Measurements from ENCODE around the gene ADAM12. TPM values are rescaled to one million over a fixed set of nuclear protein-coding genes. Genes with fewer than 3 reads are reported as not detected.
"Not testable (repeated sequence)": the region's sequence is repeated elsewhere in the genome, so short reads cannot be mapped to it uniquely, and the experiment has no call there.

ADAM12 gene
- total RNA-seq, 2 experiments from 2014 or later, result 0.36 to 0.97 TPM

DNA sequence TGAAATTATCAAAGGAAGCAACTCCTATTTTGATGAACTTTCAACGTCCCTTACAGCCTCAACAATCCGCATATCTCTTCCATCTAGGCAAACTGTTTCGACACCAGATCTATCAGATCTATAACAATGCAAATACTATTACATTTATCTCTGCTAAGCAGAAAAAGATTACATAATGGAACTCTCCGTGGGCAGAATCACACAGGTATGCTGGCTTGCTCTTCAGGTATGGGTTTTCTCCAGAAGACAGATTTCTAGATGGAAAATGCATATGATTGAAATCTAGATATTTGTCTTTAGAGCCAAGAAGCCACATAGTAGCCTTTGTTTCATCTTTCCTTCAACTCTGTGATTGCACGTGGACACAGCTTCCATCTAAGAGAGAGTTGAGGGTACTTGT lies 38.6 kb downstream of the ADAM12 start:
- intact Hi-C loops (cut with micrococcal nuclease), result no loop called here
- Mint-ChIP-seq H3K27ac (no peak overlapping the region), H3K27me3 (no peaks in the 10 kb centered on the region), H3K9me3 (peaks cover 5% of the 10 kb centered on the region), H3K36me3 (no peaks in the 10 kb centered on the region), H3K4me3 (no peak overlapping the region), H3K4me1 (ENCODE audit: low read depth) (no peaks in the 10 kb centered on the region)
- ChIA-PET POLR2A (no interaction called here), CTCF (no interaction called here)
- DNase-seq, result no peak

DNA sequence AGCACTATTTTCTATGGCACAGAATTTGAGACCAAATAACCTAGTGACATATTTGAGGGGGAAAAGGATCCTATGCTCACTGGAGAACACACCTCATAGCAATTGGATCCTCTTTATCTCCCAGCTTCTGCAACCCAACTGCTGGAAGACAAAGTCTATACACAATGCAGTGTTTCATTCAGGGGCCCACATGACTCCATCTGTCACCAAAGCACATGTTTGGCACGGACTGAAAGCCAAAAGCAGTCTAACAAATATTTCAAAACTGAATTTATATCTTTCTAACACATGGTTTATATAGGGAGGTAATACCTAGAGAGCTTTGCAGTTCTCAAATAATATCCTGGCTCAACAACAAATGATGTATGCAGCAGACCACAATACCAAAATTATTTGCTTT lies 39.2 kb downstream of the ADAM12 start:
- no peak for DNase-seq
- peaks cover 9% of the 10 kb centered on the region for H3K9me3 Mint-ChIP-seq
- no peaks in the 10 kb centered on the region for H3K4me1 Mint-ChIP-seq (ENCODE audit: low read depth)
- intact Hi-C loops (cut with micrococcal nuclease), result no loop called here
- POLR2A ChIA-PET, result no interaction called here
- H3K27me3 Mint-ChIP-seq, result no peaks in the 10 kb centered on the region
- H3K36me3 Mint-ChIP-seq, result no peaks in the 10 kb centered on the region
- CTCF ChIA-PET, result no interaction called here
- no peak overlapping the region for H3K4me3 Mint-ChIP-seq
- no peak overlapping the region for H3K27ac Mint-ChIP-seq

DNA sequence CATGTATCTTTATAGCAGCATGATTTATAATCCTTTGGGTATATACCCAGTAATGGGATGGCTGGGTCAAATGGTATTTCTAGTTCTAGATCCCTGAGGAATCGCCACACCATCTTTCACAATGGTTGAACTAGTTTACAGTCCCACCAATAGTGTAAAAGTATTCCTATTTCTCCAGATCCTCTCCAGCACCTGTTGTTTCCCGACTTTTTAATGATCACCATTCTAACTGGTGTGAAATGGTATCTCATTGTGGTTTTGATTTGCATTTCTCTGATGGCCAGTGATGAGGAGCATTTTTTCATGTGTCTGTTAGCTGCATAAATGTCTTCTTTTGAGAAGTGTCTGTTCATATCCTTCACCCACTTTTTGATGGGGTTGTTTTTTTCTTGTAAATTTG lies 44.8 kb downstream of the ADAM12 start:
- intact Hi-C loops (cut with micrococcal nuclease); POLR2A ChIA-PET; H3K27me3 Mint-ChIP-seq; DNase-seq; CTCF ChIA-PET; H3K4me3 Mint-ChIP-seq; H3K27ac Mint-ChIP-seq; H3K4me1 Mint-ChIP-seq (ENCODE audit: low read depth); H3K36me3 Mint-ChIP-seq: not testable (repeated sequence)
- H3K9me3 Mint-ChIP-seq, result peaks cover 18% of the 10 kb centered on the region

DNA sequence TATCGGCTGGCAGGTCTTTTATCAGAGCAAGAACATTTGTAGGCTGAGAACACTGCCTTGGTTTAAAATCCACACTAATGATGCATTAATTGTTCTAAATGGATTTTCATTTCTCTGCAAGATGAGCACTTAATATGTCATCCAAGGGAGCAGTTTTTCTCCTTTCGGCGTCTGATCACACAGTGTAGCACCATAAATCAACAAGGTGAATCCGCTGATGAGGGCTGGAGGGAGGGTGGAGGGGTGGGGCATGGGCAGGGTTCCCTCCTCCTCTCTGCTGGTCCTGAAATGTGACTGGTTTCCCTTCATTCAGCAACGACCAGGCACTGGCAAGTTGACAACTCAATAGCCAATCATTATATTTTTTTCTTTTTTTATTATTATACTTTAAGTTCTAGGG lies 45.6 kb downstream of the ADAM12 start:
- POLR2A ChIA-PET, result no interaction called here
- Mint-ChIP-seq H3K9me3 (peaks cover 18% of the 10 kb centered on the region), H3K36me3 (no peaks in the 10 kb centered on the region), H3K27ac (no peak overlapping the region), H3K4me1 (ENCODE audit: low read depth) (no peaks in the 10 kb centered on the region), H3K27me3 (no peaks in the 10 kb centered on the region), H3K4me3 (no peak overlapping the region)
- CTCF ChIA-PET, result no interaction called here
- intact Hi-C loops (cut with micrococcal nuclease), result no loop called here
- no peak for DNase-seq

DNA sequence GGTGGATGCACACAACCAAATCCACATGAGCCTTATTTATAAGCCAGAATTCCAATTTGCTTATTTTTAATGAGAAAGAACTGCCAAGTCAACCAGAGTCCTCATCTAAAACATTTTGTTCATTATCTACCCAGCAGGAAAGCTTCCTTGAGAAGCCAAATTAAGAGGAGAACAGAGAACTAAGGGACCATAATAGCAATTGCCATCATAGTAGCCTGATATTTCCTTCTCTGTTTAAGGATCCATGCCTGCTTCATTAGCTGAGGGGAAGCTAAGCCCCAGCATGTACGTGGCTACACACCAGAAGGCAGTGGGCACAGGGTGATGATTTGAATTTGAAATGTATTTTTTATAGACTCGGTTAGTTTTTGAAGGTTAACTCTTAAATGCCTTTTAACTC lies 46.8 kb downstream of the ADAM12 start:
- POLR2A ChIA-PET, result no interaction called here
- H3K4me3 Mint-ChIP-seq, result no peak overlapping the region

DNA sequence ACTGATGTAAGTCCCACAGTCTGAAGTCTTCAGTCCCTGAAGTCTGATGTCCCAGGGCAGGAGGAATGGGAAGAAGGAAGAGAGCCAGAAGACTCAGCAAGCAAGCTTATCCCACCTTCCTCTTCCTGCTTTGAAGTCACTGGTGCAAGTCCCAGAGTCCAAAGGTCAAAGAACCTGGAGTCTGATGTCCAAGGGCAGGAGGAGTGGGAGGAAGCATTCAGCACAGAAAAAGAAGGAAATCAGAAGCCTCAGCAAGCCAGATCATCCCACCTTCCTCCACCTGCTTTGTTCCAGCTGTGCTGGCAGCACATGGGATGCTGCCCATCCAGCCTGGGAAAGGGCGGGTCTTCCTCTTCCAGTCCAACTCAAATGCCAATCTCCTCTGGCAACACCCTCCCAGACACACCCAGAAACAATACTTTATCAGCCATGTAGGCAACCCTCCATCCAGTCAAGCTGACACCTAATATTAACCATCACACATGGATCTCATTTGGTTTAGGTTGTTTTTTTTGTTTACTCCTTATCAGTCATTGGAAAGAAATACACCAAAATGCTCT lies 50.9 kb downstream of the ADAM12 start:
- H3K4me3 Mint-ChIP-seq, result no peak overlapping the region
- H3K27me3 Mint-ChIP-seq, result no peaks in the 10 kb centered on the region
- H3K27ac Mint-ChIP-seq, result no peak overlapping the region
- no peaks in the 10 kb centered on the region for H3K4me1 Mint-ChIP-seq (ENCODE audit: low read depth)
- intact Hi-C loops (cut with micrococcal nuclease), result no loop called here
- no peaks in the 10 kb centered on the region for H3K36me3 Mint-ChIP-seq
- DNase-seq, result no peak
- POLR2A ChIA-PET, result no interaction called here
- H3K9me3 Mint-ChIP-seq, result peaks cover 7% of the 10 kb centered on the region
- CTCF ChIA-PET, result no interaction called here

More for the DNA sequence above, 46.8 kb downstream of the ADAM12 start:
- intact Hi-C loops (cut with micrococcal nuclease), result no loop called here
- Mint-ChIP-seq H3K4me1 (ENCODE audit: low read depth) (no peaks in the 10 kb centered on the region), H3K27me3 (no peaks in the 10 kb centered on the region), H3K27ac (no peak overlapping the region), H3K9me3 (peaks cover 18% of the 10 kb centered on the region), H3K36me3 (no peaks in the 10 kb centered on the region)
- DNase-seq, result no peak
- CTCF ChIA-PET, result no interaction called here

DNA sequence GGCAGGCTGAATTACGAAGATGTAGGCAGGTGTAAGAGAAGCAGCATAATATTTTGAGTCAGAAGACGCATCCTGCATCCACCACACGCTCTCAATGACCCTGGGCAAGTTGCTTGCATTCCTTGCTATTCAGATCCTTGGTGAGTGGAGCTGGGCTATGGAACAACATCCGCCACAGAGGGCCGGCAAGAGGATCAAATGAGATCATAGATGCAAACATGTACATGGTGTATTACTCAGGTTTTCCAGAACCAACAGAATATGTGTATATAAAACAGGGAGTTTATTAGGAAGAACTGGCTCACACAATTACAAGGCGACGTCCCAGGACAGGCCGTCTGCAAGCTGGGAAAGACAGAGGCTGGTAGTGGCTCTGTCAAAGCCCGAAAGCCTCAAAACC lies 51.5 kb downstream of the ADAM12 start:
- no peak for DNase-seq
- ChIA-PET POLR2A (no interaction called here), CTCF (no interaction called here)
- Mint-ChIP-seq H3K4me1 (ENCODE audit: low read depth) (no peaks in the 10 kb centered on the region), H3K27ac (no peak overlapping the region), H3K27me3 (no peaks in the 10 kb centered on the region), H3K36me3 (no peaks in the 10 kb centered on the region), H3K4me3 (no peak overlapping the region), H3K9me3 (peaks cover 7% of the 10 kb centered on the region)
- intact Hi-C loops (cut with micrococcal nuclease), result no loop called here

DNA sequence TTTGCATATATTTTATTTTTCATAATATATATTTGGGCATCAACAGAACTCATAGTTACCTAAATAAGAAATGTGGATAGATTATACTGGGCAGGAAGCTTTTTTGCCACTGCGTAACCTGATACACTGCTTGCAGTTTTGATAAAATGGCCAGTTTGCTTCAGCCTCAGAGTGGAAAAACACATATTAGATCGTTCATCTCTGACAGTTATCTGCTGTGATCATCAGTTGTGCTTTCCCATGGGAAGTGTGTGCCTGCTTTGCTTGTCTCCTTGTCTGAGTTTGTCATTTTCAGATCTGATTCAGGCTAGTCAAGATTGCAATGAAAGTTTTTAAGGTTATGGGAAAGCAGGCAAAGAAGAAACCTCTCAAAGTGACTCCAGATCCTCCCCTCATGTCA lies 54.0 kb downstream of the ADAM12 start:
- no peaks in the 10 kb centered on the region for H3K27me3 Mint-ChIP-seq
- intact Hi-C loops (cut with micrococcal nuclease), result no loop called here
- H3K4me1 Mint-ChIP-seq (ENCODE audit: low read depth), result no peaks in the 10 kb centered on the region
- no peak overlapping the region for H3K27ac Mint-ChIP-seq
- H3K4me3 Mint-ChIP-seq, result no peak overlapping the region
- no peaks in the 10 kb centered on the region for H3K36me3 Mint-ChIP-seq
- POLR2A ChIA-PET, result interaction anchor here (0.6 kb wide), 1 partner anchor 79 kb away, joined by 3 read pairs; no protein-coding TSS in a partner anchor
- CTCF ChIA-PET, result no interaction called here
- no peak for DNase-seq
- peaks cover 4% of the 10 kb centered on the region for H3K9me3 Mint-ChIP-seq

DNA sequence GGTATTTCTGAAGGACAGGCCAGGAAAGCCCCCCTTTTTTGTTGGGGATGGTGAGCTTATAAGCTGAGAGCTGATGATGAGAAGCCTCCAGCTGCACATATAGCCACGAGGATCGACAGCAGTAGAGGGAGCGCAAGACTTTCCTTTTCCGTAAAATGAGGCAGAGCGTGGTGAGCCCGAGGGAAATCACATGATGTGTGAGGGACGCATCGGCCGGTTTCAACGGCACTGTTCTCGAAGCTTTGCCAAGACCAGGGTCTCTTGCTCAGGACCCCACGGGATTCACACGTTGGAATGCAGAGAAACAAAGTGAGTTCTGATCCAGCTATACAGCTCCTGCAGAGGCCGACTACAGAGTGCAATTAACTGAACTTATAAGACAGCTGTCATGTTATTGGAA lies 55.7 kb downstream of the ADAM12 start:
- CTCF ChIA-PET, result no interaction called here

DNA sequence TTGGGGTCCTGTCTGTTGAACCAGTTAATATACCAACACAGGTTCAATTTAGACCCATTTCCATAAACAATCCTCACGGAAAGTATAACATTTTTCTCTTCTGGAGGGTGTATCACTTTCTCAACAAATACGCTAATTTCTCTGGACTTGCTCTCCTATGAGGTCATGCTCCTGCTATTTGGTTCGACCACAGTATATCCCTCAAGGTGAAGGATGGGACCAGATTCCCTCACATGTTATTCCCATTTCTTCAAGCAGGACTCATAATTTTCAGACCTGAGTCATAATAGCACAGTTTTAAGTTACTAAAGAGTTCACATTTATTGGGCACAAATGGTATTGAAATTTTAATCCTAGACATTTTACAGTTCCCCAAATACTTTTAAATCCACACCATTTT lies 57.2 kb downstream of the ADAM12 start:
- ChIA-PET POLR2A (no interaction called here), CTCF (no interaction called here)
- no peak for DNase-seq
- Mint-ChIP-seq H3K36me3 (no peaks in the 10 kb centered on the region), H3K4me3 (no peak overlapping the region), H3K9me3 (no peaks in the 10 kb centered on the region), H3K27ac (no peak overlapping the region), H3K4me1 (ENCODE audit: low read depth) (no peaks in the 10 kb centered on the region), H3K27me3 (no peaks in the 10 kb centered on the region)
- intact Hi-C loops (cut with micrococcal nuclease), result no loop called here

More for the DNA sequence above, 55.7 kb downstream of the ADAM12 start:
- intact Hi-C loops (cut with micrococcal nuclease), result no loop called here
- Mint-ChIP-seq H3K36me3 (no peaks in the 10 kb centered on the region), H3K4me1 (ENCODE audit: low read depth) (no peaks in the 10 kb centered on the region), H3K27ac (no peak overlapping the region), H3K27me3 (no peaks in the 10 kb centered on the region), H3K4me3 (no peak overlapping the region), H3K9me3 (no peaks in the 10 kb centered on the region)
- no peak for DNase-seq
- POLR2A ChIA-PET, result no interaction called here

DNA sequence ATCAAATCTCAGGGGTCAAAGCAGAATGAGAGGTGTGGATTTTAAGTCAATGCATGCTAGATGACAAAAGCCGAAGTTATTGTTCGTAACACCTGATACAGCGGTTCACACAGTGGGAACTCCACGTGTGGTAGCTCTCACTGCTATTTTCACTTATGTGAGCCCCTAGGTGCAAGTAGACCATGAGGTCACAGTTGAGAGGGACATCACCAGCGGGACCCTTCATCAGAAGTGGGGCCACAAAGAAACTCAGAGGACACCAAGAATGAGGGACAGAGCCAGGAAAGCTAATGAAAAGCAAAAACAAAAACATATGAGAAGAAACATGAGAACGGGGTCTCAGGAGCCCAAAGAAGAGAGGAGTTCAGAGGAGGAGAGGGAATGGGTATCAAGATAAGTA lies 63.5 kb downstream of the ADAM12 start:
- Mint-ChIP-seq H3K27ac (no peak overlapping the region), H3K4me1 (ENCODE audit: low read depth) (no peaks in the 10 kb centered on the region), H3K27me3 (no peaks in the 10 kb centered on the region), H3K9me3 (peaks cover 2% of the 10 kb centered on the region), H3K36me3 (no peaks in the 10 kb centered on the region), H3K4me3 (no peak overlapping the region)
- CTCF ChIA-PET, result no interaction called here
- POLR2A ChIA-PET, result no interaction called here
- DNase-seq, result no peak
- intact Hi-C loops (cut with micrococcal nuclease), result no loop called here

DNA sequence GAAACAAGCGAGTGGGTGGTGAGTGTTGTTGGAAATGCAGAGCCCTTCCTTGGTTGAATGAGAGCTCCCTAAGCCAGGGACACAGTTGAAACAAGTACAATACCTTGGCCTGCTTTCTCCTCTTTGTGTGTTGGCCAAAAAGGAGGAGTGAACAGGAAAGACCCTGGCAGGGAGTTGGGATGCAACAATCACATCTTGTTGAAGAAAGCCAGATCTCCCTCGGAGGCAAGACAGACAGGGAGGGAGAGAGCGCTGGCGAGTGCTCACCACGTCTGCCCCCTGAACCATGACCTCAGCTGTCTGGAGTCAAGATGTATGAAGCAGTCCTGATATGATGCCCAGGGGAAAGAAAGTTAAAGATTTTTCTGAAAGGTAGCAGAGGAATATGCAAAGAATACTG lies 66.8 kb downstream of the ADAM12 start:
- Mint-ChIP-seq H3K4me3 (no peak overlapping the region), H3K9me3 (peaks cover 2% of the 10 kb centered on the region), H3K27me3 (no peaks in the 10 kb centered on the region), H3K36me3 (no peaks in the 10 kb centered on the region), H3K27ac (no peak overlapping the region), H3K4me1 (ENCODE audit: low read depth) (no peaks in the 10 kb centered on the region)
- ChIA-PET CTCF (no interaction called here), POLR2A (no interaction called here)
- intact Hi-C loops (cut with micrococcal nuclease), result no loop called here
- no peak for DNase-seq

DNA sequence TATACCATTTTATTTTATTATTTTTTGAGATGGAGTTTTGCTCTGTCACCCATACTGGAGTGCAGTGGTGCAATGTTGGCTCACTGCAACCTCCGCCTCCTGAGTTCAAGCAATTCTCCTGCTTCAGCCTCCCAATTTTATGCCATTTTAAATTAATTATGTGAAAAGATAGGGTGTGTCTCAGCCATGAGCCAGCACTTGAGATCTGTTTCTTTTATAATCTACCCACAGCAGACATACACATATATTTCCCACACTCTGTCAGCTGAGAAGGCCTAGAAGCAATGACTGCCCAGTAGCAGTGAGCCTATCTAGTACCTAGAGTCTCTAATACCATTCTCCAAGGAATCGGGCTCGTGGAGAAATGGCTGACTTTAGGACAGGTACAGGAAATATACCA lies 70.5 kb downstream of the ADAM12 start:
- Mint-ChIP-seq H3K4me3 (no peak overlapping the region), H3K4me1 (ENCODE audit: low read depth) (no peaks in the 10 kb centered on the region)

More for the DNA sequence above, 70.5 kb downstream of the ADAM12 start:
- Mint-ChIP-seq H3K9me3 (no peaks in the 10 kb centered on the region), H3K36me3 (no peaks in the 10 kb centered on the region), H3K27me3 (no peaks in the 10 kb centered on the region), H3K27ac (no peak overlapping the region)
- intact Hi-C loops (cut with micrococcal nuclease), result no loop called here
- no peak for DNase-seq
- ChIA-PET POLR2A (no interaction called here), CTCF (no interaction called here)
